PFSK-1 (cell line): ENCODE results near the gene GOLGA6L7.

Experiments
- FOXP2 ChIP-seq: optimal IDR thresholded peaks from 2 replicates; pipeline ENCODE3; 2011; ENCODE audit warnings: borderline replicate concordance, control low read depth, inconsistent platforms; ENCODE audit not compliant: insufficient read depth; ENCODE audit errors: extremely low read length, extremely low read depth
- POLR2AphosphoS5 ChIP-seq: IDR thresholded peaks from 2 replicates; pipeline ENCODE4 v1.6.1; 2012; ENCODE audit warnings: low read depth, mild to moderate bottlenecking, control low read depth, low read length, moderate library complexity

DNA sequence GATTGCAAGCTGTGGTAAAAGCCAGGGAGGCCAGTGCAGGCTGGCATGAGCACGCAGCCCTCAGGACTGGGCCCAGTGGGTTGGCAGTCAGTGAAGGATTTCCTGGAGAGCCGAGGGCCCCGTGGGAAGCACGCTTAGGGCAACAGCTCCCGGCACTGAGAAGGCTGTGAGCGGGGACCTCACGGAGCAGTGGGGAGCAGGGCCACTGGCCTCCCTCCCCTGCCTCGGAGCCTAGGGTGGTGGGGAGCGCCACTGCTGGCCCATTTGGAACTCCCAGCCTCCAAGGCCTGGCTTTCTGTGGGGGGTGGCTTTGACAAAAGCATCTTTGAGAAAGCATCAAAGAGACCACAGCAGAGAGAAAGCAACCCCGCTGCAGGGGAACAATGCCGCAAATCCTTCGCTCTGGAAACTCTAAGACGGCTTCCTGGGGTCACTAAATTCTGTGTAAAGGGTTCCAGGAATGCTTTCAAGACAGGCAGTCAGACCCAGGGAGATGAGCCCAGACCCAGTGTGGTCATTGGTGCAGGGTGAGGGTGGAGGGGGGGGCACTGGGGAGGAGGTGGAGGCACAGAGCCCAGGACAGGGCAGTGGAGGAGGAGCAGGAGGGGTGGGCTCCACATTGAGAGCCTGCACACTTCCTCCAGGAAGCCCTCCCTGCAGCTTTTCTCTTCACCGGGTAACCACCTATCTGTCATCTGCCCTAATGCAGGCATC lies 27.8 kb upstream of the GOLGA6L7 start:
- no peak for TF ChIP-seq POLR2AphosphoS5
- TF ChIP-seq FOXP2: no peak
